ENCODE data around the gene PIP4K2C. TPM values are rescaled to one million over a fixed set of nuclear protein-coding genes. Genes with fewer than 3 reads are reported as not detected.

PIP4K2C gene
- total and polyA plus RNA-seq, 2 of the 4 experiments (the other 2 are of a cell fraction): 12.5 to 23.1 TPM

GRCh38 chr12:57604454-57604991 is 13.5 kb downstream of the PIP4K2C start, which contains the start of gene DTX3:
TSS of gene DTX3 (plus strand) at chr12:57604824. CDS start at chr12:57606518, 1,694 bp downstream.
- peak within 1 kb of the TSS; percentile 99 for H3K18ac ChIP-seq (ENCODE audit: low read depth, low read length)
- peak within 1 kb of the TSS; percentile 99 for H3K23ac ChIP-seq (ENCODE audit: low read depth, low read length)
- peak within 1 kb of the TSS; percentile 95 for H3K4ac ChIP-seq (ENCODE audit: low read depth, low read length)
- peak within 1 kb of the TSS; percentile 75 to 100 for H4K8ac ChIP-seq (ENCODE audit: low read depth in 2 of 2, low read length in 2 of 2)
- dilution Hi-C loops (cut with HindIII; ENCODE audit: low sequenced_read_pairs, unreplicated experiment) (no loop called here), intact Hi-C loops (cut with micrococcal nuclease) (no loop called here), in situ Hi-C loops (cut with MboI; ENCODE audit: low sequenced_read_pairs) (no loop called here)
- no TSS peak for BruUV-seq (replicated peaks)
- peaks cover 15% of the 10 kb centered on the region; the same call in 1 of the 2 replicates for H3K36me3 ChIP-seq (ENCODE audit: control insufficient read depth, insufficient read depth, low read length)
- H3K14ac ChIP-seq (replicated peaks; ENCODE audit: low read depth, low read length): peak within 1 kb of the TSS; percentile 99
- H3K9ac ChIP-seq (ENCODE audit: low read depth, low read length): peak within 1 kb of the TSS; percentile 85
- 0 out of 2 replicates have a peak within 1 kb of the TSS, but pooled peaks have one; percentile 52 for H2BK20ac ChIP-seq (ENCODE audit: low read depth, low read length)
- H3K9me3 ChIP-seq (ENCODE audit: control insufficient read depth, insufficient read depth, low read length): no peaks in the 10 kb centered on the region
- peak within 1 kb of the TSS; percentile 83; the same call in 1 of the 3 replicates for H2BK15ac ChIP-seq (ENCODE audit: low read depth, low read length)
- DNase-seq: no peak
- peak within 1 kb of the TSS; percentile 85 for H3K27ac ChIP-seq (ENCODE audit: insufficient read depth, low read length)
- H3K4me2 ChIP-seq (ENCODE audit: low read depth, low read length): peak within 1 kb of the TSS; percentile 99
- H2BK5ac ChIP-seq (ENCODE audit: low read depth, low read length, poor library complexity, severe bottlenecking): peak within 1 kb of the TSS; percentile 73
- ChIA-PET CTCF (no interaction called here), POLR2A (ENCODE audit: unreplicated experiment) (no interaction called here)
- peak within 1 kb of the TSS; percentile 90 for H4K91ac ChIP-seq (ENCODE audit: insufficient read depth, low read depth, low read length)
- peak within 1 kb of the TSS; percentile 99 for H2AFZ ChIP-seq (replicated peaks; ENCODE audit: low read length, poor library complexity)
- peak; percentile 78 for ATAC-seq (ENCODE audit: low read depth)
- H3K4me3 ChIP-seq (ENCODE audit: insufficient read depth, low read depth, low read length): peak within 1 kb of the TSS; percentile 93
- peak within 1 kb of the TSS; percentile 92; the same call in 1 of the 2 replicates for H2BK120ac ChIP-seq (ENCODE audit: low read depth, low read length)
- H4K5ac ChIP-seq (ENCODE audit: low read depth, low read length): peak within 1 kb of the TSS; percentile 100
- no peaks in the 10 kb centered on the region for H4K20me1 ChIP-seq (ENCODE audit: insufficient read depth, low read length)
- H2AK5ac ChIP-seq (ENCODE audit: low read depth, low read length): peak within 1 kb of the TSS; percentile 79
- peaks cover 10% of the 10 kb centered on the region; the same call in 1 of the 2 replicates for H3K9me1 ChIP-seq (ENCODE audit: insufficient read depth, low read length)
- peak within 1 kb of the TSS; percentile 24; the same call in 1 of the 2 replicates for H3K56ac ChIP-seq (ENCODE audit: extremely low read depth, insufficient read depth, low read length)
- WGBS, 2 experiments (ENCODE audit: extremely low coverage in 2 of 2, insufficient read length in 1 of 2): no CpG with 5 or more reads among the region's 36 CpGs
- H3K4me1 ChIP-seq (ENCODE audit: control insufficient read depth, insufficient read depth, low read length): peaks cover 11% of the 10 kb centered on the region
- H3K79me1 ChIP-seq (ENCODE audit: low read depth in 1 of 2, low read length in 2 of 2): peaks cover 9 to 19% of the 10 kb centered on the region in 2 experiments
- H2AK9ac ChIP-seq (replicated peaks; ENCODE audit: low read depth, low read length, poor library complexity): peak within 1 kb of the TSS; percentile 96
- TF ChIP-seq SMC3 (IDR thresholded peaks at IDR 0.05; ENCODE audit: low read depth, low read length): no peak
- peak; percentile 74 for TF ChIP-seq USF2 (IDR thresholded peaks at IDR 0.05; ENCODE audit: low read depth, low read length)
- no peak for TF ChIP-seq ELK1 (IDR thresholded peaks at IDR 0.05; ENCODE audit: borderline replicate concordance, low read depth, low read length)
- TF ChIP-seq, protein P1, sequence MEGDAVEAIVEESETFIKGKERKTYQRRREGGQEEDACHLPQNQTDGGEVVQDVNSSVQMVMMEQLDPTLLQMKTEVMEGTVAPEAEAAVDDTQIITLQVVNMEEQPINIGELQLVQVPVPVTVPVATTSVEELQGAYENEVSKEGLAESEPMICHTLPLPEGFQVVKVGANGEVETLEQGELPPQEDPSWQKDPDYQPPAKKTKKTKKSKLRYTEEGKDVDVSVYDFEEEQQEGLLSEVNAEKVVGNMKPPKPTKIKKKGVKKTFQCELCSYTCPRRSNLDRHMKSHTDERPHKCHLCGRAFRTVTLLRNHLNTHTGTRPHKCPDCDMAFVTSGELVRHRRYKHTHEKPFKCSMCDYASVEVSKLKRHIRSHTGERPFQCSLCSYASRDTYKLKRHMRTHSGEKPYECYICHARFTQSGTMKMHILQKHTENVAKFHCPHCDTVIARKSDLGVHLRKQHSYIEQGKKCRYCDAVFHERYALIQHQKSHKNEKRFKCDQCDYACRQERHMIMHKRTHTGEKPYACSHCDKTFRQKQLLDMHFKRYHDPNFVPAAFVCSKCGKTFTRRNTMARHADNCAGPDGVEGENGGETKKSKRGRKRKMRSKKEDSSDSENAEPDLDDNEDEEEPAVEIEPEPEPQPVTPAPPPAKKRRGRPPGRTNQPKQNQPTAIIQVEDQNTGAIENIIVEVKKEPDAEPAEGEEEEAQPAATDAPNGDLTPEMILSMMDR (conservative IDR thresholded peaks at IDR 0.05; ENCODE audit: low read depth, low read length): no peak
- H3K27me3 ChIP-seq (ENCODE audit: control insufficient read depth, insufficient read depth, low read length): no peaks in the 10 kb centered on the region

Measured in IMR-90 (cell line).